ENCODE results near the gene CAMSAP2. TPM values are rescaled to one million over a fixed set of nuclear protein-coding genes. Genes with fewer than 3 reads are reported as not detected.
A peak's percentile ranks its signal among the peaks of the same experiment; 100 is the strongest.

The CAMSAP2 gene
- total RNA-seq, 1 donor from 2014 or later, result 27.9 TPM

DNA sequence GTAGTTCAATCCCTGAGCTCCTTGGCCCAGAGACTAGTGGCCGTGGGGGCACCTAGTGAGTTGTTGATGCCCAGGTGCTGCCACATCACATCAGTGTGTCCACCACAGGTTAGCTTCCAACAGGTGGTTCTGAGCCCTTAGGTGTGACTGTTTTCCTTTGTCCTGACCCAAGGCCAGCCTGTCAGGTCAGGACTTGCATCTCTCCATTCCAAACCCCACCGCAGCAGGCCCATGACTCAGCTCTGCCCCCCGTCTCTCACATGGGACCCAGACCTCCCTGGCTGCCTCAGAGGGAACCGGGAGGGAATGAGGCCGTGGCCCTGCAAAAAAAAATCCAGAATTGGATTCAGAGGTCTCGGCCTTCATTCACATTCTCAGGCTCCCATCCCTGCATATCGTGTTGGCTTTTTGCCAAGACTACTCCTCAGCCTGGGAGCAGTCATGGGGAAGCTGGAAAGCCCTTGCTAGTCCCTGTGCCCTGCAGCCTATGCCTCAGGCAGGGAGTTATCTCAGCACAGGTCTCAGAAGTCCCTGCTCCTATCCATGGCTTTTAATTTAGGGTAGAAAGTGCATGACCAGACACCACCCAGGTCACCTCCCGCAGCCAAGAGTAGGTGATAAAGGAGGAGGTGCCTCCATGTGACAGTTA, 163.2 kb downstream of the CAMSAP2 start:
- Mint-ChIP-seq H3K4me1 (ENCODE audit: low read depth) (peaks cover 15% of the 10 kb centered on the region), H3K4me3 (ENCODE audit: low read depth) (no peak overlapping the region), H3K27ac (no peak overlapping the region), H3K9me3 (ENCODE audit: low read depth) (no peaks in the 10 kb centered on the region), H3K27me3 (no peaks in the 10 kb centered on the region), H3K36me3 (ENCODE audit: insufficient read depth) (peaks cover 23% of the 10 kb centered on the region)
- TF ChIP-seq, protein P1, sequence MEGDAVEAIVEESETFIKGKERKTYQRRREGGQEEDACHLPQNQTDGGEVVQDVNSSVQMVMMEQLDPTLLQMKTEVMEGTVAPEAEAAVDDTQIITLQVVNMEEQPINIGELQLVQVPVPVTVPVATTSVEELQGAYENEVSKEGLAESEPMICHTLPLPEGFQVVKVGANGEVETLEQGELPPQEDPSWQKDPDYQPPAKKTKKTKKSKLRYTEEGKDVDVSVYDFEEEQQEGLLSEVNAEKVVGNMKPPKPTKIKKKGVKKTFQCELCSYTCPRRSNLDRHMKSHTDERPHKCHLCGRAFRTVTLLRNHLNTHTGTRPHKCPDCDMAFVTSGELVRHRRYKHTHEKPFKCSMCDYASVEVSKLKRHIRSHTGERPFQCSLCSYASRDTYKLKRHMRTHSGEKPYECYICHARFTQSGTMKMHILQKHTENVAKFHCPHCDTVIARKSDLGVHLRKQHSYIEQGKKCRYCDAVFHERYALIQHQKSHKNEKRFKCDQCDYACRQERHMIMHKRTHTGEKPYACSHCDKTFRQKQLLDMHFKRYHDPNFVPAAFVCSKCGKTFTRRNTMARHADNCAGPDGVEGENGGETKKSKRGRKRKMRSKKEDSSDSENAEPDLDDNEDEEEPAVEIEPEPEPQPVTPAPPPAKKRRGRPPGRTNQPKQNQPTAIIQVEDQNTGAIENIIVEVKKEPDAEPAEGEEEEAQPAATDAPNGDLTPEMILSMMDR (IDR thresholded peaks at IDR 0.05; ENCODE audit: unreplicated experiment), result no peak
- DNase-seq (ENCODE audit: low spot score, unreplicated experiment), result no peak

DNA sequence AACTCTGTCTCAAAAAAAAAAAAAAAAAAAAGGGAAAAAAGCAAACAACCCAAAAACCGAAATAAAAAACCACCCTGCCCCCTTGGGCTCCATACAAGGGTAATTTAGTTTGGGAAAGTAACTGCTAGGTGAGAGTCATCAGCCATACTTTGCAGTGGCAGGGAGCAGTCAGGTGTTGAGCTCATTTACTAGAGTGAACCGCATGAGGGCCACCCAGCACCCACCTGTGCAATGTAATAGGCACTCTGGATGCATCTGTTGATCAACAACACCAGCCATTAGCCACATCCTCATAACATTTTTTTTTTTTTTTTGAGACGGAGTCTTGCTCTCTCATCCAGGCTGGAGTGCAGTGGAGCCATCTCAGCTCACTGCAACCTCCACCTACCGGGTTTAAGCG, 165.1 kb downstream of the CAMSAP2 start:
- Mint-ChIP-seq H3K4me3 (ENCODE audit: low read depth) (no peak overlapping the region), H3K27ac (no peak overlapping the region), H3K9me3 (ENCODE audit: low read depth) (no peaks in the 10 kb centered on the region), H3K27me3 (no peaks in the 10 kb centered on the region), H3K36me3 (ENCODE audit: insufficient read depth) (peaks cover 27% of the 10 kb centered on the region), H3K4me1 (ENCODE audit: low read depth) (peaks cover 3% of the 10 kb centered on the region)
- TF ChIP-seq, protein P1 (IDR thresholded peaks at IDR 0.05; ENCODE audit: unreplicated experiment), result no peak
- no peak for DNase-seq (ENCODE audit: low spot score, unreplicated experiment)

DNA sequence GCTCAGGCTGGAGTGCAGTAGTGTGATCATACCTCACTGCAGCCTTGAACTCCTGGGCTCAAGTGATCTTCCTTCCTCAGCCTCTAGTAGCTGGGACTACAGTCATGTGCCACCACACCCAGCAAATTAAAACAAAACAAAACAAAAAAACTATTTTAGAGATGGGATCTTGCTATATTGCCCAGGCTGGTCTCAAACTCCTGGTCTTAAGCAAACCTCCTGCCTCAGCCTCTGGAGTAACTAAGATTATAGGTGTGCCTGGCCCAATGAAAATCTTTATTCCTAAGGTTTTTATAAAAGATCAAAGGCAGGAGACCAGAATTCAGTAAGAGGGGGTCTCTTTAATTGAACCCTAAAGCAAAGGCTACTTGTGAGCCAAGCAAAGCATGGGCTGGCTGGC, 166.1 kb downstream of the CAMSAP2 start:
- TF ChIP-seq, protein P1 (IDR thresholded peaks at IDR 0.05; ENCODE audit: unreplicated experiment), result no peak
- Mint-ChIP-seq H3K4me1 (ENCODE audit: low read depth) (peaks cover 2% of the 10 kb centered on the region), H3K9me3 (ENCODE audit: low read depth) (no peaks in the 10 kb centered on the region), H3K27ac (peak overlapping the region; percentile 56), H3K36me3 (ENCODE audit: insufficient read depth) (peaks cover 23% of the 10 kb centered on the region), H3K27me3 (no peaks in the 10 kb centered on the region), H3K4me3 (ENCODE audit: low read depth) (no peak overlapping the region)
- no peak for DNase-seq (ENCODE audit: low spot score, unreplicated experiment)

DNA sequence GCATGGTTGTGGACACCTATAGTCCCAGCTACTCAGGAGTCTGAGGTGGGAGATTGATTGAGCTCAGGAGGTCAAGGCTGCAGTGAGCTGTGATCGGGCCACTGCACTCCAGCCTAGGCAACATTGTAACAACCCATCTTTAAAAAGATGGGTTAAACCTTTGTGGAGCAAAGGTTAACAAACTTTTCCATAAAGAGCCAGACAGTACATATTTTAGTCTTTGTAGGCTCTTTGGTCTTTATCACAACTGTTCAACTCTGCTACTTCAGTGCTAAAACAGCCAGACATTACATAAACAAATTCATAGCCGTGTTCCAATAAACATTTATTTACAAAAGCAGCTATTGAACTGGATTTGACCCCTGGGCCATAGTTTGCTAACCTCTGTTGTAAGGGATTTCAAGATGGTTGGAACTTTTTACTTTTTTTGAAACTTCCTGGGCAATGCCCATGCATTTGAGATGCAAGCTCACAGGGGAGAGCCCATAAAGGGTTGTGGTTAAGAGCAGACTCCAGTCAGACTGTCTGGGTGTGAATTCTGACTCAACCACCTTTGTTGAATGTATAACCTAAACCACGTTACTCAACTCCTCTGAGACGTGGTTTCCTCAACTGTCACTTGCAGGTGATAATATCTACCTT, 166.8 kb downstream of the CAMSAP2 start:
- Mint-ChIP-seq H3K27me3 (no peaks in the 10 kb centered on the region), H3K4me3 (ENCODE audit: low read depth) (no peak overlapping the region), H3K9me3 (ENCODE audit: low read depth) (no peaks in the 10 kb centered on the region), H3K36me3 (ENCODE audit: insufficient read depth) (peaks cover 27% of the 10 kb centered on the region), H3K27ac (no peak overlapping the region), H3K4me1 (ENCODE audit: low read depth) (peaks cover 2% of the 10 kb centered on the region)
- TF ChIP-seq, protein P1 (IDR thresholded peaks at IDR 0.05; ENCODE audit: unreplicated experiment), result no peak
- no peak for DNase-seq (ENCODE audit: low spot score, unreplicated experiment)

DNA sequence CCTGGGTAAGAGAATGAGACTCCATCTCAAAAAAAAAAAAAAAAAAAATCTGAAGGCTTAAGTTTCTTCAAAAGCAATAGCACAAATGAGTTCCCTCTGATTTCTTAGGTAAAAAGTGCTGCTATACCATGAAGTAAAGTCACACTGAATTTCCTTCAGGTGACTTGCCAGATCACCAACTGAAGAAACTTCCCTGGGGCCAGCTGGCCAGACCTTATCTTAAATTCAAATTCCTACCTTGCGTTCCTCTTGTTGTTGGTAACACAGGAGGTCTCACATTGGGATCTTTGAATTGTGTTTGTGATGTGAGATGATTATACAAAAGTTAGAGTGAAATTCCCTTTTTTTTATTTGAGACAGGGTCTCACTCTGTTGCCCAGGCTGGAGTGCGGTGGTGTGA, 167.8 kb downstream of the CAMSAP2 start:
- no peak for DNase-seq (ENCODE audit: low spot score, unreplicated experiment)
- Mint-ChIP-seq H3K9me3 (ENCODE audit: low read depth) (no peaks in the 10 kb centered on the region), H3K36me3 (ENCODE audit: insufficient read depth) (peaks cover 27% of the 10 kb centered on the region), H3K27me3 (no peaks in the 10 kb centered on the region), H3K4me3 (ENCODE audit: low read depth) (no peak overlapping the region), H3K4me1 (ENCODE audit: low read depth) (peaks cover 2% of the 10 kb centered on the region), H3K27ac (no peak overlapping the region)
- TF ChIP-seq, protein P1 (IDR thresholded peaks at IDR 0.05; ENCODE audit: unreplicated experiment), result no peak
